Measurements from ENCODE around the gene MOK. TPM values are rescaled to one million over a fixed set of nuclear protein-coding genes. Genes with fewer than 3 reads are reported as not detected.

The MOK gene
- total RNA-seq, 2 donors from 2014 or later = 60.3 to 102 TPM

GRCh38 chr14:102317564-102318248 lies 12.7 kb upstream of the MOK start:
- peak overlapping the region; percentile 81 for H3K4me3 Mint-ChIP-seq
- H3K4me1 Mint-ChIP-seq = peaks cover 22% of the 10 kb centered on the region
- Histone ChIP-seq H3K9ac (ENCODE audit: extremely low read depth, low read length, poor library complexity, severe bottlenecking) (peak overlapping the region; percentile 69), H3K9me3 (ENCODE audit: control insufficient read depth, low read length) (no peaks in the 10 kb centered on the region), H3K4me1 (ENCODE audit: control insufficient read depth, insufficient read depth, low read length) (peaks cover 9% of the 10 kb centered on the region), H3K36me3 (ENCODE audit: control insufficient read depth, insufficient read depth, low read length) (peaks cover 7% of the 10 kb centered on the region), H3K4me3 (ENCODE audit: low read length) (peak overlapping the region; percentile 85), H3K27ac (ENCODE audit: low read depth, low read length) (no peak overlapping the region), H3K27me3 (ENCODE audit: control insufficient read depth, insufficient read depth, low read length, poor library complexity, severe bottlenecking) (no peaks in the 10 kb centered on the region)
- H3K27ac Mint-ChIP-seq = peak overlapping the region; percentile 97
- TF ChIP-seq, protein P1, sequence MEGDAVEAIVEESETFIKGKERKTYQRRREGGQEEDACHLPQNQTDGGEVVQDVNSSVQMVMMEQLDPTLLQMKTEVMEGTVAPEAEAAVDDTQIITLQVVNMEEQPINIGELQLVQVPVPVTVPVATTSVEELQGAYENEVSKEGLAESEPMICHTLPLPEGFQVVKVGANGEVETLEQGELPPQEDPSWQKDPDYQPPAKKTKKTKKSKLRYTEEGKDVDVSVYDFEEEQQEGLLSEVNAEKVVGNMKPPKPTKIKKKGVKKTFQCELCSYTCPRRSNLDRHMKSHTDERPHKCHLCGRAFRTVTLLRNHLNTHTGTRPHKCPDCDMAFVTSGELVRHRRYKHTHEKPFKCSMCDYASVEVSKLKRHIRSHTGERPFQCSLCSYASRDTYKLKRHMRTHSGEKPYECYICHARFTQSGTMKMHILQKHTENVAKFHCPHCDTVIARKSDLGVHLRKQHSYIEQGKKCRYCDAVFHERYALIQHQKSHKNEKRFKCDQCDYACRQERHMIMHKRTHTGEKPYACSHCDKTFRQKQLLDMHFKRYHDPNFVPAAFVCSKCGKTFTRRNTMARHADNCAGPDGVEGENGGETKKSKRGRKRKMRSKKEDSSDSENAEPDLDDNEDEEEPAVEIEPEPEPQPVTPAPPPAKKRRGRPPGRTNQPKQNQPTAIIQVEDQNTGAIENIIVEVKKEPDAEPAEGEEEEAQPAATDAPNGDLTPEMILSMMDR (conservative IDR thresholded peaks at IDR 0.05) = peak; percentile 7
- no peak for DNase-seq
- H3K9me3 Mint-ChIP-seq = no peaks in the 10 kb centered on the region
- peaks cover 7% of the 10 kb centered on the region for H3K36me3 Mint-ChIP-seq (ENCODE audit: low read depth)
- peaks cover 12% of the 10 kb centered on the region for H3K27me3 Mint-ChIP-seq (ENCODE audit: insufficient read depth)
- WGBS, 2 experiments (ENCODE audit: insufficient coverage in 1 of 2, insufficient read length in 1 of 2) = 70 to 71% methylated on average over 8 to 12 of the region's 12 CpGs

GRCh38 chr14:102316743-102317563 lies 12.0 kb upstream of the MOK start:
- Histone ChIP-seq H3K4me1 (ENCODE audit: control insufficient read depth, insufficient read depth, low read length) (peaks cover 9% of the 10 kb centered on the region), H3K4me3 (ENCODE audit: low read length) (peak overlapping the region; percentile 85), H3K27me3 (ENCODE audit: control insufficient read depth, insufficient read depth, low read length, poor library complexity, severe bottlenecking) (no peaks in the 10 kb centered on the region), H3K36me3 (ENCODE audit: control insufficient read depth, insufficient read depth, low read length) (no peaks in the 10 kb centered on the region), H3K27ac (ENCODE audit: low read depth, low read length) (peak overlapping the region; percentile 52), H3K9ac (ENCODE audit: extremely low read depth, low read length, poor library complexity, severe bottlenecking) (peak overlapping the region; percentile 69), H3K9me3 (ENCODE audit: control insufficient read depth, low read length) (no peaks in the 10 kb centered on the region)
- Mint-ChIP-seq H3K9me3 (no peaks in the 10 kb centered on the region), H3K4me3 (peak overlapping the region; percentile 81), H3K27ac (peak overlapping the region; percentile 97), H3K27me3 (ENCODE audit: insufficient read depth) (peaks cover 12% of the 10 kb centered on the region), H3K36me3 (ENCODE audit: low read depth) (peaks cover 6% of the 10 kb centered on the region), H3K4me1 (peaks cover 22% of the 10 kb centered on the region)
- 0 to 1% methylated on average over 20 to 54 of the region's 54 CpGs for WGBS, 2 experiments (ENCODE audit: insufficient coverage in 1 of 2, insufficient read length in 1 of 2)
- peak; percentile 98 for DNase-seq
- TF ChIP-seq, protein P1 (conservative IDR thresholded peaks at IDR 0.05) = peak; percentile 64

DNA sequence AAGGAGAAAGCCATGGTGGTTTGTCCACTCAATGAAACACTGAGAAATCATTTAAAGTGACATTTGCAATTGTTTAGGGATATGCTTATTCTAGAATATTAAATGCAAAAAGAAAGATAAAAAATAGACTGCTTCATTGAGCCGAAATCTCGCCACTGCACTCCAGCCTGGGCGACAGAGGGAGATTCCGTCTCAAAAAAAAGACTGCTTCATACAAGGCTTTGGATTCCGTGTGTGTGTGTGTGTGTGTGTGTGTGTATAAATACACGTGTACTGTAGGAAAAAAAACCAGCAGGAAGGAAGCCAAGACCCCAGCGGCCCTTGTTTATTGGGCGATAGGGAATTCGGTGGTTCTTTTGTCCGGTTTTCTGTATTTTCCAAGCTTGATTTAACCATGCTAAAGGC lies 11.4 kb upstream of the MOK start:
- Histone ChIP-seq H3K36me3 (ENCODE audit: control insufficient read depth, insufficient read depth, low read length) (no peaks in the 10 kb centered on the region), H3K4me3 (ENCODE audit: low read length) (peak overlapping the region; percentile 85), H3K9ac (ENCODE audit: extremely low read depth, low read length, poor library complexity, severe bottlenecking) (peak overlapping the region; percentile 50), H3K9me3 (ENCODE audit: control insufficient read depth, low read length) (no peaks in the 10 kb centered on the region), H3K27me3 (ENCODE audit: control insufficient read depth, insufficient read depth, low read length, poor library complexity, severe bottlenecking) (no peaks in the 10 kb centered on the region), H3K4me1 (ENCODE audit: control insufficient read depth, insufficient read depth, low read length) (peaks cover 9% of the 10 kb centered on the region), H3K27ac (ENCODE audit: low read depth, low read length) (peak overlapping the region; percentile 0)
- Mint-ChIP-seq H3K4me1 (peaks cover 20% of the 10 kb centered on the region), H3K9me3 (no peaks in the 10 kb centered on the region), H3K36me3 (ENCODE audit: low read depth) (no peaks in the 10 kb centered on the region), H3K4me3 (peak overlapping the region; percentile 81), H3K27me3 (ENCODE audit: insufficient read depth) (peaks cover 12% of the 10 kb centered on the region), H3K27ac (peak overlapping the region; percentile 97)
- TF ChIP-seq, protein P1 (conservative IDR thresholded peaks at IDR 0.05) = no peak
- DNase-seq = no peak
- 12 to 22% methylated on average over 10 of the region's 10 CpGs for WGBS, 2 experiments (ENCODE audit: insufficient coverage in 1 of 2, insufficient read length in 1 of 2)

Measured in endodermal cell (in vitro differentiated cells).